HEK293 (cell line): Measurements from ENCODE around the gene SCYGR7.
"Not testable (repeated sequence)": the region's sequence is repeated elsewhere in the genome, so short reads cannot be mapped to it uniquely, and the experiment has no call there.

ENCODE experiments used
- CTCF ChIA-PET: fragments of 350-600 bp; formaldehyde crosslinking; extraction: SDS; loops from one replicate; lab custom pipeline; 2021; ENCODE audit warnings: antibody characterized with exemption; lab: Yijun Ruan, JAX
- POLR2A ChIA-PET: fragments of 300-600 bp; formaldehyde crosslinking; extraction: SDS; loops from one replicate; lab custom pipeline; 2020; ENCODE audit warnings: antibody characterized with exemption, inconsistent platforms; lab: Yijun Ruan, JAX
- H3K27ac ChIP-seq: fragments of 200-500 bp; sonication (Bioruptor generic); 2 replicates; pipeline ENCODE4 v1.5.1; 2014; ENCODE audit warnings: low read depth, low read length, control low read depth, inconsistent platforms; ENCODE audit errors: extremely low read depth
- H3K36me3 ChIP-seq, 2 experiments: fragments of 200-500 bp in 1 of 2; sonication (Bioruptor generic) in 1 of 2; 1 replicate in 1 of 2; 2 replicates in 1 of 2; pipeline ENCODE4 v1.5.1; 2014 to 2017; ENCODE audit warnings: inconsistent platforms in 2 of 2, low read length in 2 of 2; ENCODE audit not compliant: control insufficient read depth in 2 of 2, insufficient read depth in 1 of 2
- H3K4me1 ChIP-seq: fragments of 200-500 bp; sonication (Bioruptor generic); 2 replicates; pipeline ENCODE4 v1.5.1; 2014; ENCODE audit warnings: mild to moderate bottlenecking, low read length, inconsistent platforms; ENCODE audit not compliant: control insufficient read depth, insufficient read depth
- H3K4me3 ChIP-seq: 2 replicates; pipeline ENCODE4 v1.5.1; 2011; ENCODE audit warnings: low read depth, mild to moderate bottlenecking, control low read depth, low read length, moderate library complexity
- H3K9me3 ChIP-seq: fragments of 200-500 bp; sonication (Bioruptor generic); 2 replicates; pipeline ENCODE4 v1.5.1; 2014; ENCODE audit warnings: low read depth, low read length, inconsistent platforms; ENCODE audit not compliant: control insufficient read depth, insufficient read depth
- HOXA7 ChIP-seq: sonication (generic); formaldehyde crosslinking; IDR thresholded peaks from 2 replicates; pipeline ENCODE4 v1.8.1; 2022; ENCODE audit warnings: missing genetic modification reagents, borderline replicate concordance
- KLF8 ChIP-seq: fragments of 450-650 bp; formaldehyde crosslinking; IDR thresholded peaks from 2 replicates; pipeline ENCODE4 v1.5.1; 2016; ENCODE audit warnings: missing biosample characterization, missing genetic modification characterization
- MEIS1 ChIP-seq: sonication (generic); formaldehyde crosslinking; IDR thresholded peaks from 2 replicates; pipeline ENCODE4 v1.8.1; 2022; ENCODE audit warnings: missing genetic modification reagents, mild to moderate bottlenecking, borderline replicate concordance
- ZFP41 ChIP-seq: fragments of 450-650 bp; formaldehyde crosslinking; IDR thresholded peaks from 2 replicates; pipeline ENCODE4 v1.5.1; 2016; ENCODE audit warnings: missing biosample characterization, missing genetic modification characterization, borderline replicate concordance
- ZNF280C ChIP-seq: fragments of 450-650 bp; formaldehyde crosslinking; IDR thresholded peaks from 2 replicates; pipeline ENCODE4 v1.5.1; 2016; ENCODE audit warnings: missing biosample characterization, missing genetic modification characterization
- ZNF362 ChIP-seq: fragments of 450-650 bp; formaldehyde crosslinking; IDR thresholded peaks from 2 replicates; pipeline ENCODE4 v1.5.1; 2016; ENCODE audit warnings: missing biosample characterization, missing genetic modification characterization
- ZNF473 ChIP-seq: fragments of 450-650 bp; formaldehyde crosslinking; IDR thresholded peaks from 2 replicates; pipeline ENCODE4 v1.5.1; 2017; ENCODE audit warnings: missing biosample characterization, missing genetic modification characterization
- ZNF548 ChIP-seq: fragments of 450-650 bp; formaldehyde crosslinking; IDR thresholded peaks from 2 replicates; pipeline ENCODE4 v1.5.1; 2016; ENCODE audit warnings: missing biosample characterization, missing genetic modification characterization
- ZNF555 ChIP-seq: fragments of 450-650 bp; formaldehyde crosslinking; conservative IDR thresholded peaks from 2 replicates; pipeline ENCODE4 v1.5.1; 2017; ENCODE audit warnings: missing biosample characterization, mild to moderate bottlenecking, missing genetic modification characterization, inconsistent platforms
- ZNF585B ChIP-seq: fragments of 450-650 bp; formaldehyde crosslinking; IDR thresholded peaks from 2 replicates; pipeline ENCODE4 v1.5.1; 2016; ENCODE audit warnings: missing biosample characterization, missing genetic modification characterization
- ZNF623 ChIP-seq: fragments of 450-650 bp; formaldehyde crosslinking; IDR thresholded peaks from 2 replicates; pipeline ENCODE4 v1.5.1; 2016; ENCODE audit warnings: missing biosample characterization, missing genetic modification characterization
- ZNF626 ChIP-seq: fragments of 450-650 bp; sonication (Bioruptor Pico); formaldehyde crosslinking; IDR thresholded peaks from 2 replicates; pipeline ENCODE4 v1.5.1; 2018; ENCODE audit warnings: missing biosample characterization, missing genetic modification characterization, inconsistent platforms
- ZNF837 ChIP-seq: fragments of 450-650 bp; formaldehyde crosslinking; IDR thresholded peaks from 2 replicates; pipeline ENCODE4 v1.5.1; 2016; ENCODE audit warnings: missing biosample characterization, missing genetic modification characterization
- ZNF843 ChIP-seq: fragments of 450-650 bp; formaldehyde crosslinking; IDR thresholded peaks from 2 replicates; pipeline ENCODE4 v1.5.1; 2016; ENCODE audit warnings: missing biosample characterization, missing genetic modification characterization
- ZSCAN16 ChIP-seq: fragments of 450-650 bp; formaldehyde crosslinking; IDR thresholded peaks from 2 replicates; pipeline ENCODE4 v1.5.1; 2016; ENCODE audit warnings: missing biosample characterization, missing genetic modification characterization
- TF ChIP-seq, protein P1 (sequence below): fragments of 450-650 bp; formaldehyde crosslinking; IDR thresholded peaks from 2 replicates; pipeline ENCODE4 v1.5.1; 2017; ENCODE audit warnings: missing biosample characterization, missing genetic modification characterization
- TF ChIP-seq, protein P2 (sequence below): fragments of 450-650 bp; formaldehyde crosslinking; IDR thresholded peaks from 2 replicates; pipeline ENCODE4 v1.5.1; 2016; ENCODE audit warnings: missing biosample characterization, missing genetic modification characterization

Gene SCYGR7

GRCh38 chr2:227739351-227739750 lies 11.2 kb downstream of the SCYGR7 start:
- H3K27ac ChIP-seq: no peak overlapping the region
- H3K4me3 ChIP-seq: no peak overlapping the region
- no peaks in the 10 kb centered on the region for H3K36me3 ChIP-seq
- ChIA-PET POLR2A (no interaction called here), CTCF (interaction anchor here (0.6 to 1.1 kb wide), 3 partner anchors 10 to 271 kb away, joined by 3 read pairs; no protein-coding TSS in a partner anchor)
- H3K4me1 ChIP-seq: no peaks in the 10 kb centered on the region
- H3K9me3 ChIP-seq: no peaks in the 10 kb centered on the region
- no peak for TF ChIP-seq ZNF837 (tag by site-specific recombination)
- TF ChIP-seq ZNF280C (tag by site-specific recombination): no peak

DNA sequence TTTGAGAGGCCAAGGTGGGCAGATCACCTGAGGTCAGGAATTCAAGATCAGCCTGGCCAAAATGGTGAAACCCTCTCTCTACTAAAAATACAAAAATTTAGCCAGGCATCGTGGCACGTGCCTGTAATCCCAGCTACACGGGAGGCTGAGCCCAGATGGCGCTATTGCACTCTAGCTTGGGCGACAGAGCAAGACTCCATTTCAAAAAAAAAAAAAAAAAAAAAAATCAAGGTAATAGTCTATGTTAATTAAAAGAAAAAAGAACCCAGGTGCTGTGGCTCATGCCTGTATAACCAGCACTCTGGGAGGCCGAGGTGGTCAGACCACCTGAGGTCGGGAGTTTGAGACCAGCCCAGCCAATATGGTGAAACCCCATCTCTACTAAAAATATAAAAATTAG lies 12.6 kb downstream of the SCYGR7 start:
- not testable (repeated sequence) for H3K4me1 ChIP-seq, H3K36me3 ChIP-seq, H3K27ac ChIP-seq, H3K4me3 ChIP-seq, H3K9me3 ChIP-seq
- CTCF ChIA-PET: interaction anchor here (0.6 to 0.7 kb wide), 5 partner anchors 9 to 721 kb away, joined by 3 to 7 read pairs (median 4); no protein-coding TSS in a partner anchor
- POLR2A ChIA-PET: interaction anchor here (0.6 kb wide), 2 partner anchors 13 to 88 kb away, joined by 3 to 4 read pairs; no protein-coding TSS in a partner anchor

DNA sequence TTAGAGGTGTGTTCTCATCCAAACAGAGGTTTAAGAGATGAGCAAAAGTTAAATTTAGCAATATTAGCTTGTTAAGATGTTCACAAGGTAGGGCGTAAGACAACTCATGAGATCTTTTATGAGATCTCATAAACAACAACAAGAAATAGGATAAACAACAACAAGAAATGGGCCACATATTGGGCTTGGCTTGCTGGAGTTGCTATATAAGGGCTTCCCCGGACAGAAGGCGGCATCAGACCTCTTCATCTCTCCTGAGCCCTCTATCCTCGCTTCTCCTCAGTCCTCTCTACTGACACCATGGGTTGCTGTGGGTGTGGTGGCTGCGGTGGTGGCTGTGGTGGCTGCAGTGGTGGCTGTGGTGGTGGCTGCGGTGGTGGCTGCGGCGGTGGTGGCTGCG lies 17.5 kb downstream of the SCYGR7 start, which contains the start of gene SCYGR8:
TSS of gene SCYGR8 (plus strand) at position 301 of the 400 bp plus-strand sequence. CDS start at position 301, 0 bp downstream.
- Histone ChIP-seq H3K4me3 (no peak within 1 kb of the TSS), H3K4me1 (no peaks in the 10 kb centered on the region), H3K9me3 (no peaks in the 10 kb centered on the region), H3K36me3 (no peaks in the 10 kb centered on the region), H3K27ac (no peak within 1 kb of the TSS)
- TF ChIP-seq, protein P1, sequence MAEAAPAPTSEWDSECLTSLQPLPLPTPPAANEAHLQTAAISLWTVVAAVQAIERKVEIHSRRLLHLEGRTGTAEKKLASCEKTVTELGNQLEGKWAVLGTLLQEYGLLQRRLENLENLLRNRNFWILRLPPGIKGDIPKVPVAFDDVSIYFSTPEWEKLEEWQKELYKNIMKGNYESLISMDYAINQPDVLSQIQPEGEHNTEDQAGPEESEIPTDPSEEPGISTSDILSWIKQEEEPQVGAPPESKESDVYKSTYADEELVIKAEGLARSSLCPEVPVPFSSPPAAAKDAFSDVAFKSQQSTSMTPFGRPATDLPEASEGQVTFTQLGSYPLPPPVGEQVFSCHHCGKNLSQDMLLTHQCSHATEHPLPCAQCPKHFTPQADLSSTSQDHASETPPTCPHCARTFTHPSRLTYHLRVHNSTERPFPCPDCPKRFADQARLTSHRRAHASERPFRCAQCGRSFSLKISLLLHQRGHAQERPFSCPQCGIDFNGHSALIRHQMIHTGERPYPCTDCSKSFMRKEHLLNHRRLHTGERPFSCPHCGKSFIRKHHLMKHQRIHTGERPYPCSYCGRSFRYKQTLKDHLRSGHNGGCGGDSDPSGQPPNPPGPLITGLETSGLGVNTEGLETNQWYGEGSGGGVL (tag by site-specific recombination): no peak
- TF ChIP-seq MEIS1 (no peak), ZSCAN16 (no peak), KLF8 (no peak), ZNF548 (tag by site-specific recombination) (no peak), ZNF623 (no peak), ZNF555 (tag by site-specific recombination) (no peak), ZNF626 (tag by site-specific recombination) (no peak), ZNF585B (tag by site-specific recombination) (no peak), ZFP41 (no peak), HOXA7 (CRISPR knock-in tag) (no peak)
- POLR2A ChIA-PET: no interaction called here
- CTCF ChIA-PET: interaction anchor here (0.8 kb wide), 1 partner anchor 20 kb away, joined by 3 read pairs; no protein-coding TSS in a partner anchor

- ChIA-PET CTCF (no interaction called here), POLR2A (no interaction called here)
- Histone ChIP-seq H3K4me3 (no peak overlapping the region), H3K9me3 (no peaks in the 10 kb centered on the region), H3K4me1 (no peaks in the 10 kb centered on the region), H3K27ac (no peak overlapping the region), H3K36me3 (no peaks in the 10 kb centered on the region)
- TF ChIP-seq, protein P2, sequence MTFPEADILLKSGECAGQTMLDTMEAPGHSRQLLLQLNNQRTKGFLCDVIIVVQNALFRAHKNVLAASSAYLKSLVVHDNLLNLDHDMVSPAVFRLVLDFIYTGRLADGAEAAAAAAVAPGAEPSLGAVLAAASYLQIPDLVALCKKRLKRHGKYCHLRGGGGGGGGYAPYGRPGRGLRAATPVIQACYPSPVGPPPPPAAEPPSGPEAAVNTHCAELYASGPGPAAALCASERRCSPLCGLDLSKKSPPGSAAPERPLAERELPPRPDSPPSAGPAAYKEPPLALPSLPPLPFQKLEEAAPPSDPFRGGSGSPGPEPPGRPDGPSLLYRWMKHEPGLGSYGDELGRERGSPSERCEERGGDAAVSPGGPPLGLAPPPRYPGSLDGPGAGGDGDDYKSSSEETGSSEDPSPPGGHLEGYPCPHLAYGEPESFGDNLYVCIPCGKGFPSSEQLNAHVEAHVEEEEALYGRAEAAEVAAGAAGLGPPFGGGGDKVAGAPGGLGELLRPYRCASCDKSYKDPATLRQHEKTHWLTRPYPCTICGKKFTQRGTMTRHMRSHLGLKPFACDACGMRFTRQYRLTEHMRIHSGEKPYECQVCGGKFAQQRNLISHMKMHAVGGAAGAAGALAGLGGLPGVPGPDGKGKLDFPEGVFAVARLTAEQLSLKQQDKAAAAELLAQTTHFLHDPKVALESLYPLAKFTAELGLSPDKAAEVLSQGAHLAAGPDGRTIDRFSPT (tag by site-specific recombination): no peak
- no peak for TF ChIP-seq ZNF473 (tag by site-specific recombination)
- no peak for TF ChIP-seq ZNF843 (tag by site-specific recombination)
- no peak for TF ChIP-seq ZNF362 (tag by site-specific recombination)
Observed at GRCh38 chr2:227748079-227748478, 19.9 kb downstream of the SCYGR7 start.

GRCh38 chr2:227756261-227756660 lies 28.1 kb downstream of the SCYGR7 start:
- H3K4me3 ChIP-seq, H3K36me3 ChIP-seq, H3K4me1 ChIP-seq, POLR2A ChIA-PET, H3K9me3 ChIP-seq, H3K27ac ChIP-seq: not testable (repeated sequence)
- CTCF ChIA-PET: interaction anchor here (1.2 to 1.8 kb wide), 2 partner anchors 10 to 98 kb away, joined by 3 to 12 read pairs; no protein-coding TSS in a partner anchor
